HepG2 (cell line): ENCODE measurements around the gene CNBD2.
"Not testable (repeated sequence)": the region's sequence is repeated elsewhere in the genome, so short reads cannot be mapped to it uniquely, and the experiment has no call there.

Source experiments
- NR1H2 ChIP-seq: sonication (generic); formaldehyde crosslinking; IDR thresholded peaks from 2 replicates; pipeline ENCODE4 v1.8.1; 2022; ENCODE audit warnings: low read depth, missing genetic modification reagents, borderline replicate concordance
- POLR2A ChIP-seq, 2 experiments: IDR thresholded peaks; 2 replicates each; pipeline ENCODE4 v1.6.1; 2011; ENCODE audit warnings: low read depth in 2 of 2, low read length in 2 of 2, mild to moderate bottlenecking in 1 of 2, moderate library complexity in 1 of 2; ENCODE audit not compliant: insufficient read depth in 1 of 2
- YY1 ChIP-seq: IDR thresholded peaks from 2 replicates; pipeline ENCODE4 v1.6.1; 2011; ENCODE audit warnings: low read length, low read depth, moderate library complexity, mild to moderate bottlenecking; ENCODE audit not compliant: insufficient read depth, insufficient replicate concordance
- ZNF24 ChIP-seq: fragments of 450-650 bp; IDR thresholded peaks from 2 replicates; pipeline ENCODE4 v1.6.1; 2017; ENCODE audit warnings: antibody characterized with exemption, mild to moderate bottlenecking
- TF ChIP-seq, protein P1 (sequence below): sonication (generic); formaldehyde crosslinking; conservative IDR thresholded peaks from 2 replicates; pipeline ENCODE4 v1.4.0; 2020; ENCODE audit warnings: mild to moderate bottlenecking, missing genetic modification reagents, moderate library complexity
- TF ChIP-seq, protein P2 (sequence below): sonication (generic); formaldehyde crosslinking; IDR thresholded peaks from 2 replicates; pipeline ENCODE4 v1.4.0; 2020; ENCODE audit warnings: missing genetic modification reagents, borderline replicate concordance

DNA sequence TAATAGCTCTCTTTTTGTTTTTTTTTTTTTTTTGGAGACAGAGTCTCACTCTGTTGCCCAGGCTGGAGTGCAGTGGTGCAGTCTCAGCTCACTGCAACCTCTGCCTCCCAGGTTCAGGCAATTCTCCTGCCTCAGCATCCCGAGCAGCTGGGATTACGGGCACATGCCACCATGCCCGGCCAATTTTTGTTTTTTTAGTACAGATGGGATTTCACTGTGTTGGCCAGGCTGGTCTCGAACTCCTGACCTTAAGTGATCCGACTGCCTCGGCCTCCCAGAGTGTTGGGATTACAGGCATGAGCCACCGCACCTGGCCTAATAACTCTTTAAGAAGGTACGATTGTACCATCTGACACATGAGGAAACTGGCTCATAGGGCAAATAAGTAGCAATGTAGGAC, 28.1 kb downstream of the CNBD2 start:
- not testable (repeated sequence) for TF ChIP-seq YY1; NR1H2; ZNF24; POLR2A (IDR thresholded peaks at IDR 0.05; ENCODE audit: insufficient read depth in 1 of 2, low read depth in 2 of 2, low read length in 2 of 2)
- TF ChIP-seq, protein P1, sequence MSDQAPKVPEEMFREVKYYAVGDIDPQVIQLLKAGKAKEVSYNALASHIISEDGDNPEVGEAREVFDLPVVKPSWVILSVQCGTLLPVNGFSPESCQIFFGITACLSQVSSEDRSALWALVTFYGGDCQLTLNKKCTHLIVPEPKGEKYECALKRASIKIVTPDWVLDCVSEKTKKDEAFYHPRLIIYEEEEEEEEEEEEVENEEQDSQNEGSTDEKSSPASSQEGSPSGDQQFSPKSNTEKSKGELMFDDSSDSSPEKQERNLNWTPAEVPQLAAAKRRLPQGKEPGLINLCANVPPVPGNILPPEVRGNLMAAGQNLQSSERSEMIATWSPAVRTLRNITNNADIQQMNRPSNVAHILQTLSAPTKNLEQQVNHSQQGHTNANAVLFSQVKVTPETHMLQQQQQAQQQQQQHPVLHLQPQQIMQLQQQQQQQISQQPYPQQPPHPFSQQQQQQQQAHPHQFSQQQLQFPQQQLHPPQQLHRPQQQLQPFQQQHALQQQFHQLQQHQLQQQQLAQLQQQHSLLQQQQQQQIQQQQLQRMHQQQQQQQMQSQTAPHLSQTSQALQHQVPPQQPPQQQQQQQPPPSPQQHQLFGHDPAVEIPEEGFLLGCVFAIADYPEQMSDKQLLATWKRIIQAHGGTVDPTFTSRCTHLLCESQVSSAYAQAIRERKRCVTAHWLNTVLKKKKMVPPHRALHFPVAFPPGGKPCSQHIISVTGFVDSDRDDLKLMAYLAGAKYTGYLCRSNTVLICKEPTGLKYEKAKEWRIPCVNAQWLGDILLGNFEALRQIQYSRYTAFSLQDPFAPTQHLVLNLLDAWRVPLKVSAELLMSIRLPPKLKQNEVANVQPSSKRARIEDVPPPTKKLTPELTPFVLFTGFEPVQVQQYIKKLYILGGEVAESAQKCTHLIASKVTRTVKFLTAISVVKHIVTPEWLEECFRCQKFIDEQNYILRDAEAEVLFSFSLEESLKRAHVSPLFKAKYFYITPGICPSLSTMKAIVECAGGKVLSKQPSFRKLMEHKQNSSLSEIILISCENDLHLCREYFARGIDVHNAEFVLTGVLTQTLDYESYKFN: not testable (repeated sequence)
- TF ChIP-seq, protein P2, sequence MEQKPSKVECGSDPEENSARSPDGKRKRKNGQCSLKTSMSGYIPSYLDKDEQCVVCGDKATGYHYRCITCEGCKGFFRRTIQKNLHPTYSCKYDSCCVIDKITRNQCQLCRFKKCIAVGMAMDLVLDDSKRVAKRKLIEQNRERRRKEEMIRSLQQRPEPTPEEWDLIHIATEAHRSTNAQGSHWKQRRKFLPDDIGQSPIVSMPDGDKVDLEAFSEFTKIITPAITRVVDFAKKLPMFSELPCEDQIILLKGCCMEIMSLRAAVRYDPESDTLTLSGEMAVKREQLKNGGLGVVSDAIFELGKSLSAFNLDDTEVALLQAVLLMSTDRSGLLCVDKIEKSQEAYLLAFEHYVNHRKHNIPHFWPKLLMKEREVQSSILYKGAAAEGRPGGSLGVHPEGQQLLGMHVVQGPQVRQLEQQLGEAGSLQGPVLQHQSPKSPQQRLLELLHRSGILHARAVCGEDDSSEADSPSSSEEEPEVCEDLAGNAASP: not testable (repeated sequence)
